T-helper 17 cell (primary cell): ENCODE results near the gene NMNAT2. TPM values are rescaled to one million over a fixed set of nuclear protein-coding genes. Genes with fewer than 3 reads are reported as not detected.

Source experiments
- ATAC-seq: fragments of 150-1000 bp; cut with Tn5 transposase; 2 replicates; pipeline ENCODE4 v1.10.0; 2021; ENCODE audit warnings: mild to moderate bottlenecking, moderate library complexity
- DNase-seq, 3 donors: peaks; one replicate each; pipeline versions ENCODE4 v3.0.0 to v3.0.0-alpha.2; 2020 to 2021
- H3K9me3 ChIP-seq: one replicate; pipeline ENCODE4 v1.7.0; 2013; ENCODE audit warnings: low read length, mild to moderate bottlenecking; ENCODE audit not compliant: control insufficient read depth, poor library complexity, severe bottlenecking
- H3K27ac Mint-ChIP-seq: one replicate; pipeline ENCODE4 v1.8.0; 2022; ENCODE audit warnings: mild to moderate bottlenecking, moderate library complexity, mixed read lengths
- H3K27me3 Mint-ChIP-seq: one replicate; pipeline ENCODE4 v1.8.0; 2022; ENCODE audit warnings: mixed read lengths
- H3K36me3 Mint-ChIP-seq: one replicate; pipeline ENCODE4 v1.8.0; 2022; ENCODE audit warnings: low read depth, mixed read lengths
- H3K4me1 Mint-ChIP-seq: one replicate; pipeline ENCODE4 v1.8.0; 2022; ENCODE audit warnings: mild to moderate bottlenecking, mixed read lengths
- H3K4me3 Mint-ChIP-seq: one replicate; pipeline ENCODE4 v1.8.0; 2022; ENCODE audit warnings: mild to moderate bottlenecking, moderate library complexity, mixed read lengths
- total RNA-seq, 4 donors: library from RNA in 2 of 4; stranded (reverse) in 2 of 4; gene quantifications; one replicate each; pipeline ENCODE4 v1.2.3 and lab custom pipeline; 2022 to 2026

Gene NMNAT2
- total RNA-seq, 2 donors from 2014 or later = not detected

DNA sequence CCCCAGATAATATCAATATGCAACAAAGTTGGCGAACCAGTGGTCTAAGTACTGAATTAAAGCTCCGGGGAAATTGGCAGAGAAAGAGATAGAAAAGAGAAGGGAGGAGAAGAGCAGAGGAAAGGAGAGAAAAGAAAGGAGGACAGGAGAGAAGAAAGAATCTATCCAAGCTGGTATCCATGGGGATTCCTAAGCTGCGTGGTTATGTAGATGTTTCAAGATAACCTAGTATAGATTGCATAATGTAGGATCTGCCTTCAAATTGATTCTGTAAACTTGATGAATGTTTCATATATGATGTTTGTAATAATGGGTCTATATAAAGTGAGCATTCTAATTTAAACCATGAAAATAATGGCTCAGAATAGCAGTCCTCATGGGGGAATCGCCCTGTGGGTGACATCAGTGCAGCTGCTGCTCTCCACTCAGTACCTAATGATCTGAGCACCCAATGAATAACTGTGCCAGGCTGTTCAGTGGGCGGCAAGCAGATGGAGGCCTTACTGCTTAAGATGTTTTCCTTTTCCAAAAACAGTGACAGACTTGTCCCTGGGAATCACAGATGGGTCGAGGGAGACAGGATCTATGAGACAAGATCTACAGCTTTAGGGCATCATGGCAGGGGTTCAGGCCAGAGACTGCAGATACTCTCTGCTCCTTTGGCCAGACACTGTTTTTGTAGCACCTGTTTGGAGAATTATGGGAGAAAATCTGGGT lies 154.1 kb downstream of the NMNAT2 start:
- no peaks in the 10 kb centered on the region for H3K9me3 ChIP-seq
- no peak overlapping the region for H3K4me3 Mint-ChIP-seq
- H3K4me1 Mint-ChIP-seq = no peaks in the 10 kb centered on the region
- H3K27ac Mint-ChIP-seq = no peak overlapping the region
- peaks cover 50% of the 10 kb centered on the region for H3K27me3 Mint-ChIP-seq
- H3K36me3 Mint-ChIP-seq = no peaks in the 10 kb centered on the region
- DNase-seq = no peak
- no peak for ATAC-seq

DNA sequence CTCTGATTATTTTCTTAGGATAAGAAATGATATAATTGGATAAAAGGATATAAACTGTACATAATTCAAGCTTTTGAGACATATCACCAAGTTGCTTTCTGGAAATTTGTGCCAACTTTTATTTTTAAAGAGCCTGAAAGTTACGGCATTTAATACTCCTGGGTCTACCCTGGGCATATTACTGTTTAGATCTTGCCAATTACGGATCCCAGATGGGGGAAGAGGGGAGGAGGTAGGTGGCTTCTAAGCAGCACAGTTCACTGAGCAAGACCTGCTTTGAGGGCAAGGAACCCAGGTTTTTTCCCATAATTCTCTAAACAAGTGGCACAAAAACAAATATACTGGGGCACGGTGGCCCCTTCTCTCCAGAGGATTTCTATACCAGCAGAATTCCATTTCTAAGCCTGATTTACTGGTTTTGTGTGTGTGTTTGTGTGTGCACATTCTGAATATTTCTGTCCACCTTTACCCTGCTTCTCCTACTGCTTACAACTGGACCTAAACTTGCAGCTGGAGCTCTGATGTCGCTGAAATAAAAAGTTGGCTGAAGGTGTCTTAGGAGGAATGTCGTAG lies 155.5 kb downstream of the NMNAT2 start:
- peaks cover 58% of the 10 kb centered on the region for H3K27me3 Mint-ChIP-seq

GRCh38 chr1:183259924-183260323 lies 158.3 kb downstream of the NMNAT2 start:
- Mint-ChIP-seq H3K27ac (no peak overlapping the region), H3K4me3 (no peak overlapping the region), H3K4me1 (no peaks in the 10 kb centered on the region), H3K27me3 (peaks cover 54% of the 10 kb centered on the region), H3K36me3 (no peaks in the 10 kb centered on the region)
- ATAC-seq = no peak
- no peak for DNase-seq
- H3K9me3 ChIP-seq = peaks cover 3% of the 10 kb centered on the region

More for the DNA sequence above, 155.5 kb downstream of the NMNAT2 start:
- no peak for ATAC-seq
- Mint-ChIP-seq H3K36me3 (no peaks in the 10 kb centered on the region), H3K27ac (no peak overlapping the region), H3K4me1 (no peaks in the 10 kb centered on the region), H3K4me3 (no peak overlapping the region)
- H3K9me3 ChIP-seq = no peaks in the 10 kb centered on the region
- no peak for DNase-seq

GRCh38 chr1:183255073-183255472 lies 163.1 kb downstream of the NMNAT2 start:
- Mint-ChIP-seq H3K36me3 (no peaks in the 10 kb centered on the region), H3K27me3 (peaks cover 30% of the 10 kb centered on the region), H3K27ac (no peak overlapping the region), H3K4me1 (no peaks in the 10 kb centered on the region), H3K4me3 (no peak overlapping the region)
- peaks cover 3% of the 10 kb centered on the region for H3K9me3 ChIP-seq
- DNase-seq (no peak), ATAC-seq (no peak)

- peaks cover 3% of the 10 kb centered on the region for H3K9me3 ChIP-seq
- no peaks in the 10 kb centered on the region for H3K36me3 Mint-ChIP-seq
- no peak overlapping the region for H3K27ac Mint-ChIP-seq
- ATAC-seq (no peak), DNase-seq (no peak)
- H3K27me3 Mint-ChIP-seq = peaks cover 25% of the 10 kb centered on the region
- H3K4me1 Mint-ChIP-seq = no peaks in the 10 kb centered on the region
- H3K4me3 Mint-ChIP-seq = no peak overlapping the region
Observed at GRCh38 chr1:183251959-183252450, 166.2 kb downstream of the NMNAT2 start.

GRCh38 chr1:183251101-183251958 lies 166.8 kb downstream of the NMNAT2 start:
- Mint-ChIP-seq H3K27ac (no peak overlapping the region), H3K4me1 (no peaks in the 10 kb centered on the region), H3K4me3 (no peak overlapping the region), H3K36me3 (no peaks in the 10 kb centered on the region), H3K27me3 (peaks cover 27% of the 10 kb centered on the region)
- ATAC-seq (no peak), DNase-seq (no peak)
- peaks cover 3% of the 10 kb centered on the region for H3K9me3 ChIP-seq

DNA sequence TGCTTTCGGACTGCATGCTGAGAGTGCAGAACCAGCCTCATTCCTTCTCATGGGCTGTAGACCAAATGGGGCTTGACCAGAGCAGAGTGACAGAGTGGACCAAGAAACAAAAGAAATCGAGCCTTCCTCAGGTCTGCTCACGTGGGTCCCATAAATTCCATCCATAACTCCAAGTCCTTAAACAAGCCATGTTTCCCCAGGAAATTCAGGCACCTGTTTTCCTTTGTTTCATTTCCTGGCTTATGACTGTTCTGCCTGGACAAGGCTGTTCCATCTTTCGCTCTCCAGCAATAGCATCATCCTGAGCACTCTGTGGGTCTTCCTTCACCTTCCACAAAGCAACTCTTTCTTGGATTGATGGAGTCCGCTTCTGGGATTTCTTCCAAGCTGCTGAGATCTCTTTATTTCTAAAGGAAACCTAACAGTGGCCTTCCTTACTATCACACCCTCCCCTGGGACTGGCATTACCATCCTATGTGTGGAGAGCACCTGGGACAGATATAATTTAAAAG lies 168.2 kb downstream of the NMNAT2 start:
- no peak overlapping the region for H3K4me3 Mint-ChIP-seq
- H3K9me3 ChIP-seq = no peaks in the 10 kb centered on the region
- DNase-seq (no peak), ATAC-seq (no peak)
- H3K27ac Mint-ChIP-seq = no peak overlapping the region
- H3K4me1 Mint-ChIP-seq = no peaks in the 10 kb centered on the region
- no peaks in the 10 kb centered on the region for H3K36me3 Mint-ChIP-seq
- H3K27me3 Mint-ChIP-seq = peaks cover 38% of the 10 kb centered on the region

- H3K9me3 ChIP-seq = no peaks in the 10 kb centered on the region
- H3K4me1 Mint-ChIP-seq = no peaks in the 10 kb centered on the region
- no peak overlapping the region for H3K27ac Mint-ChIP-seq
- peaks cover 39% of the 10 kb centered on the region for H3K27me3 Mint-ChIP-seq
- DNase-seq (no peak), ATAC-seq (no peak)
- H3K36me3 Mint-ChIP-seq = no peaks in the 10 kb centered on the region
- no peak overlapping the region for H3K4me3 Mint-ChIP-seq
Observed at GRCh38 chr1:183248989-183249691, 169.0 kb downstream of the NMNAT2 start.

- Mint-ChIP-seq H3K27me3 (peaks cover 39% of the 10 kb centered on the region), H3K4me3 (no peak overlapping the region), H3K36me3 (no peaks in the 10 kb centered on the region), H3K27ac (no peak overlapping the region), H3K4me1 (no peaks in the 10 kb centered on the region)
- DNase-seq (no peak), ATAC-seq (no peak)
- H3K9me3 ChIP-seq = no peaks in the 10 kb centered on the region
Observed at GRCh38 chr1:183247931-183248330, 170.2 kb downstream of the NMNAT2 start.

DNA sequence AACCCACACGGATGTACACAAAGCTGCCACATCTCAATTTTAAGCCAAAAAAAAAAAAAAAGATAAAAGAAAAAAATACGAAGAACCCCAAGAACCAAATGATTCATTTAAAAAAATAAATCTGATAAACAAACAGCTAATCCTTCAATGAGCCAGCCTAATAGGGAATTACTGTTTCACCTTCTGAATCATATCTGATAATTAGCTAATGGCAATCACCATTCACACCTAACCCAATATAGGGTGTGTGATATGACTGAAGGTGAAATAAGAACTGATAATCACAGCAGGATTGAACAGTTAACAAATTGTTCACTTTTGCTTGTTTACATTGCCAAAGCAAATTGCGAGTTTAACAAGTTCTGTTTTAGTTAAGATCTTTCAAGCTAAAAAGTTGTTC lies 170.7 kb downstream of the NMNAT2 start:
- ATAC-seq = no peak
- Mint-ChIP-seq H3K4me1 (no peaks in the 10 kb centered on the region), H3K4me3 (no peak overlapping the region), H3K27ac (no peak overlapping the region), H3K27me3 (peaks cover 39% of the 10 kb centered on the region), H3K36me3 (no peaks in the 10 kb centered on the region)
- no peaks in the 10 kb centered on the region for H3K9me3 ChIP-seq
- no peak for DNase-seq

DNA sequence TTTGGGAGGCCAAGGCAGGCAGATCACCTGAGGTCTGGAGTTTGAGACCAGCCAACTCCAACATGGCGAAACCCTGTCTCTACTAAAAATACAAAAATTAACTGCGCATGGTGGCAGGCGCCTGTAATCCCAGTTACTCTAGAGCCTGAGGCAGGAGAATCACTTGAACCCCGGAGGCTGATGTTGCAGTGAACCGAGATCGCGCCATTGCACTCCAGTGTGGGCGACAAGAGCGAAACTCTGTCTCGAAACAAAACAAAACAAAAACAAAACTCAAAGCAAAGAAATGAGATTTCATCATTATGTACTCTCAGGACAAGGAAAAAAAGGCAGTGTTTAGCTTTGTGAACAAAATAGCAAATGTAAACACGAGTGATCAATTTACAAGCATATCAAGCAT lies 171.1 kb downstream of the NMNAT2 start:
- ATAC-seq (no peak), DNase-seq (no peak)
- H3K27me3 Mint-ChIP-seq = peaks cover 42% of the 10 kb centered on the region
- H3K4me1 Mint-ChIP-seq = no peaks in the 10 kb centered on the region
- H3K27ac Mint-ChIP-seq = no peak overlapping the region
- H3K36me3 Mint-ChIP-seq = no peaks in the 10 kb centered on the region
- no peak overlapping the region for H3K4me3 Mint-ChIP-seq
- no peaks in the 10 kb centered on the region for H3K9me3 ChIP-seq

- Mint-ChIP-seq H3K27me3 (peaks cover 48% of the 10 kb centered on the region), H3K4me1 (no peaks in the 10 kb centered on the region), H3K36me3 (no peaks in the 10 kb centered on the region), H3K27ac (no peak overlapping the region), H3K4me3 (no peak overlapping the region)
- no peaks in the 10 kb centered on the region for H3K9me3 ChIP-seq
- ATAC-seq (no peak), DNase-seq (no peak)
Observed at GRCh38 chr1:183246436-183246835, 171.7 kb downstream of the NMNAT2 start.

DNA sequence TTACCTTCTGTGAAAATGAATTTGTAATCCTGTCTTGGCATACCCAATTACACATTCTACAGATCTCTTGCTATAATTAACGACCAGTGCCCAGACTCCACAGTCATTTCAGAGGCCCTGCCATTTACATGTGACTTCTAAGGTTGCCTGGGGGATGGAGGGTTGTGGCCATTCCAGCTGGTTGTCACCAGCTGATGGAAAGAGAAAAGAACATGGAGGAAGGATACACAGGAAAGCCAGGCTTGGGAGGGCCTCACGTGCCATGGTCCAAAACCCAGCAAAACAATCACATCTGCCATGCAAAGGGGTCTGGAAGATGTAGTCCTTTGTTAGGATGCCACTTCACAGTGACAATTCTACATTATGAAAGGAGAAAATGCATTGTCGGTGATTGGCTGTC lies 172.8 kb downstream of the NMNAT2 start:
- Mint-ChIP-seq H3K4me1 (no peaks in the 10 kb centered on the region), H3K36me3 (no peaks in the 10 kb centered on the region), H3K27ac (no peak overlapping the region), H3K27me3 (peaks cover 52% of the 10 kb centered on the region), H3K4me3 (no peak overlapping the region)
- ATAC-seq (no peak), DNase-seq (no peak)
- no peaks in the 10 kb centered on the region for H3K9me3 ChIP-seq
